HG03135 (cell line): Measurements from ENCODE around the gene SMAGP.
A peak's percentile ranks its signal among the peaks of the same experiment; 100 is the strongest.
"Not testable (repeated sequence)": the region's sequence is repeated elsewhere in the genome, so short reads cannot be mapped to it uniquely, and the experiment has no call there.

Experiments used
- ATAC-seq: cut with Tn5 transposase; IDR thresholded peaks from one replicate; pipeline ENCODE4 v1.9.1; 2021; ENCODE audit warnings: mild to moderate bottlenecking, moderate library complexity; ENCODE audit not compliant: unreplicated experiment

The SMAGP gene

DNA sequence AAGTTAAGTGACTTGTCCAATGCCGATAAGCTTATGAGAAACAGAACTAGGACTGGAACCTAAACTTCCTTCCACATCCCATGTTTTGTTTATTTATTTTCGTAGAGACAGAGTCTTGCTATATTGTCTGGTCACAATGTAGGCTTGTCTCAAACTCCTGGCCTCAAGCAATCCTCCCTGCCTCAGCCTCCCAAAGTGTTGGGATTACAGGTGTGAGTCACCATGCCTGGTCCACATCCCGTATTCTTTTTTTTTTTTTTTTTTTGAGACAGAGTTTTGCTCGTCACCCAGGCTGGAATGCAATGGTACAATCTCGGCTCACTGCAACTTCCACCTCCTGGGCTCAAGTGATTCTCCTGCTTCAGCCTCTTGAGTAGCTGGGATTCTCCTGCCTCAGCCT, 43.1 kb downstream of the SMAGP start:
- not testable (repeated sequence) for ATAC-seq

DNA sequence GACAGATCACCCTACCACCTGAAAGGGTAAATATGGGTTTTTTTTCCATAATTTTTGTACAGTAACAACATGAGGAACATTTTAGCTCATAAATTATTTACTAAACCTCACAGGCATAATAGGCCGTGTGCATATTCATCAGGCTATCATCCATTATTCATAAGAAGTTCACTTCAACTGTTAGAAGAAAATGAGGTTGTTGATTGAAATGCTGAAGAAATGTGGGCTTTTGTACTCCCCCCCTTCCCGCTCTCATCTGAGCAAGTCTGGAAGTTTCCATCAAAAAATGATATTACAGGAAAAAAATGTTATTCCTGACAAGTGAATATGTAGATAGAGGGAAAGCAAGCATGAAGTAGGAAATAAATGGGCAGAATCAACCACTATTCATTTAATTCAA, 44.4 kb downstream of the SMAGP start:
- no peak for ATAC-seq

DNA sequence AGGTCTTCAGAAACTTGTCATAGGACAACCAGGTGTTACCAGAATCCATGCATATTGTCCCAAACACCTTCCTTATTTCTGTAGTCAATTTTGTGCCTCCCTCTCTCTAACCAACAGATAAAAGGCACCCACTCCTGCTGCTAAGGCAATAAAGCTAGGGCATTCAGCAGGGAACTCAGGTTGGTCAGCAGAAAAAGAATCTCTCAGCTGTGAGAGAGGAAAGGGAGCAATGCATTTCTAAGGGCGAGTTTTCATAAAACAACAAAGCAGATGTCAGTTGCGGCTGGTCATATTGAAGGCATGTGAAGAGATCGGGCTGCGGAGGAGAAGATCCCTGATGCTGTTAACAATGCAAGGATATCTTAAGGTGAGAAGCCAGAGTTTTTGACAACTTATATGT, 45.0 kb downstream of the SMAGP start:
- ATAC-seq = no peak

DNA sequence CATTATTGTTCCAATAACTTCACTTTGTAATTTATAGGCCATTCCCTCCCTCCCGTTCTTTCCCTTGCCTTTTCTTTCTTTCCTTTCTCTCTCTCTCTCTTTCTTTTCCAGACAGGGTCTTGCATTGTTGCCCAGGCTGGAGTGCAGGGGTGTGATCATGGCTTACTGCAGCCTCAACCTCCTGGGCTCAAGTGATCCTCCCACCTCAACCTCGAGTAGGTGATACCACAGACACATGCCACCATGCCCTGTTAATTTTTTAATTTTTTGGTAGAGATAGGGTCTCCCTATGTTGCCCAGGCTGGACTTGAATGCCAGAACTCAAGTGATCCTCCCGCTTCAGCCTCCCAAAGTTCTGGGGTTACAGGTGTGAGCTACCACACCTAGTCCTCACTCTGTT, 45.6 kb downstream of the SMAGP start:
- ATAC-seq = no peak

DNA sequence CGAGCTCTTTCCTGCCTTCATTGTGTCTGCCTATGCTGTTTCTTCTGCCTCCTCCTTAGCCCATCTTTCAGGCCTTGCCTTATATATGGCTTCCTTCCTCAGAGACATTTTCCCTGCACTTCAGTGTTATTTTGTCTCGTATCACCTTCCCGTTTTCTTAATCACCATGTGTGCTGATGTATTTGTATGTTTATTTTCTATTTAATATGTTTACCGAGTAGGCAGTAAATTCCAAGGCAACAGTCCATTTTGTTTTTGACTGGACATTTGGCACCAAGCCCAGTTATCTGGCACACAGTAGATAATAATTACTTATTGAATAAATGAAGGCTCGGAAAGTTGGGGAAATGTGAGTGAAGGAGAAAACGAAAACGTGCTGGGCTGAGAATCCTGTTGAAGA, 47.8 kb downstream of the SMAGP start:
- no peak for ATAC-seq

DNA sequence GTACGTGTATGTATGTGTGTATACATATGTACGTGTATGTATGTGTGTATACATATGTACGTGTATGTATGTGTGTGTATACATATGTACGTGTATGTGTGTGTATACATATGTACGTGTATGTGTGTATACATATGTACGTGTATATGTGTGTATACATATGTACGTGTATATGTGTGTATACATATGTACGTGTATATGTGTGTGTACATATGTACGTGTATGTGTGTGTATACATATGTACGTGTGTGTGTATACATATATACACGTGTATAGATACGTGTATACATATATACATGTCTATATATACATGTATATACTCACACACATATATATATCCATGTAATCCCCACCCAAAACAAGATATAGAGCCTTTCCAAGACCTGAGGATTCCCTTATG, 50.4 kb downstream of the SMAGP start:
- not testable (repeated sequence) for ATAC-seq

DNA sequence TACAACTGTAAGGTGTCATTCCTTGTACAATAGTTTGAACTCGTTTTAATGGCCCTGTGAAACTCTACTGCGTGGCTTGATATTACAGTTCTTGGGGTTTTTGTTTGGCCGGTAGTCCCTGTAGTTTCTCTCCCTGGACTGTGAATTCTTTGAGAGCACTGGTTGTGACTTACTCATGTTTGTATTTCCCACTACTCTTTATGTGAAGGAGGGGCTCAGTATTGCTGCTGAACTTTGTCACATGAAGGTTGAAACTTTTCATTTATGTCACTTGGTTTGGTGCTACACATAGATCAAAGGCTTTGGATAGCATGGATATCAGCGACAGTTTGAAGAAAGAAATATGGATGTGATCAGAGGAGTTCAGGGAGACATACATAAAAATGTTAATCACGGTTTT, 50.9 kb downstream of the SMAGP start:
- ATAC-seq = no peak

DNA sequence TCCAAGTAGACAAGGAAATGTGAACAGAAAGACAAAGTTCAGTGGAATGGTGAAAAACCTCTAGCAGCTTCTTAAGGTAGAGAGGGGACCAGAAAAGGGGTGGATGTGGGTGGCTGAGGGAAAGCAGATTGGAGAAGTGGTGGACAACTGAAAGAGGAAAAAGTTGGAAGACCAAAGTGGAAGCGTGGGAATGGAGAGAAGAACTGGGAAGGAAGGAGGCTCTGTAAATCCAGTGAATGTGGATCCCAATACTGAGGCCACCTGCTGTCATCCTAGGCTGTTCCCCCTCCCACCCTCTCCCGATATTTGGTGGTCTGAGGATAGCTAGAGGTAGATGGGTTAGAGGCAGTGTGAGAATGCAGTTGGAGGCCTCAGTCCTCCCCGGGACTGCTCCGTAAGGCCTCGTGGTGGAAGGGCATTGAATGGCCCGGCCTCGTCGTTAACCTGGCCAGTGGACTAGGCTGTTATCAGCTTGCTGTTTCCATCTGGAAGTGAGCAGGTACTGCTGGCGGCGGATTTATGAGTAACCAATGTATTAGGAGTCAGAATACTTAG, 51.5 kb downstream of the SMAGP start:
- no peak for ATAC-seq

GRCh38 chr12:51217968-51218606, 52.1 kb downstream of the SMAGP start, which contains the start of gene POU6F1:
TSS of gene POU6F1 (minus strand) at chr12:51218062. CDS start at chr12:51206836, 11,226 bp downstream.
- ATAC-seq = peak; percentile 73

- ATAC-seq = peak; percentile 33
These were observed 52.9 kb downstream of the SMAGP start for GRCh38 chr12:51217133-51217967.

GRCh38 chr12:51216642-51217041, 53.6 kb downstream of the SMAGP start:
- ATAC-seq = no peak

DNA sequence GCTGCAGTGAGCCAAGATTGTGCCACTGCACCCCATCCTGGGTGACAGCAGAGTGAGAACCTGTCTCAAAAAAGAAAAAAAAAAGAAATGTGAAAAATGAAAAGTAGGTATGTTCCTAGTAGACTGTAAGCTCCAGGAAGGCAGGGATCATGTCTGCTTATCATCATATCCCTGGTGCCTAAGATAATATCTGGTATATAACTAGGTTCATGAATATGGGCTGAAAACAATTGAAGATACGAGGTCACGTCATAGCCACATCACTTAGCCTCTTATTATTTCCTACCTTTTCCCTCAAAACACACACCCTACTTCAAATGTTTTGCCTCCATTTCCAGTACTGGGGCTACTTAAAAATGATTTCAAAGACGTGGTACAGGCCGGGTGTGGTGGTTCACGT, 55.3 kb downstream of the SMAGP start:
- no peak for ATAC-seq

GRCh38 chr12:51210690-51211395, 59.4 kb downstream of the SMAGP start:
- ATAC-seq = no peak

DNA sequence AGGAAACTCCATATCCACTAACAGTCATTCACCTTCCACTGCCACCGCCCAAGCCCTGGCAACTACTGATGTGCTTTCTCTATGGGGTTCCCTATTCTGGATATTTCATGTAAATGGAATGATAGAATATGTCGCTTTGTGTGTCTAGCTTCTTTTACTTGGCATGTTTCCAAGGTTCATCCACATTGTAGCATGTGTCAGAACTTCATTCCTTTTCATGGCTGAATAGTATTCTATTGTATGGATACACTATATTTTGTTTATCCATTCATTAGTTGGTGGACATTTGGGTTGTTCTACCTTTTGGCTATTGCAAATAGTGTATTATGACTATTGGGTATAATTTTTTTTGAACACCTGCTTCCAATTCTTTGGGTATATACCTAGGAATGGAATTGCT, 61.0 kb downstream of the SMAGP start:
- ATAC-seq = no peak

DNA sequence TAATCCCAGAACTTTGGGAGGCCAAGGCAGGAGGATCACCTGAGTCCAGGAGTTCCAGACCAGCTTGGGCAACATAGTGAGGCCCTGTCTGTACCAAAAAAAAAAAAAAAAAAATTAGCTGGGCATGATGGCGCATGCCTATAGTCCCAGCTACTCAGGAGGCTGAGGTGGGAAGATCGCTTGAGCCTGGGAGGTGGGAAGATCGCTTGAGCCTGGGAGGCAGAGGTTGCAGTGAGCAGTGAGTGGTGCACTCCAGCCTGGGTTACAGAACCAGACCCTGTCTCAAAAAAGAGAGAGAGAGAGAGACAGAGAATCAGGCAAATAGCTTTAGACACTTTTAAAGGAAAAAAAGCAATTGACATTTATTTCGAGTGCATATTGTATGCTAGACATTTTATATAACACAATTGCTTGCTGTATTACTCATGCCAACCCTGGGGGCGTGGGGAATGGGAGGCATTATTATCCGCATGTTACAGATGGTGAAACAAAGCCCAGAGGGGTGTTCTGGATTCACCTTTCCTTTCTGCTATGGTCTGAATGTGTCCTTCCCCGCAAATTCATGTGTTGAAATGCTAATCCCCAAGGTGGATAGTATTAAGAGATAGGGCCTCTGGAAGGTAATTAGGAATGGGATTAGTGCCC, 62.1 kb downstream of the SMAGP start:
- ATAC-seq = no peak

- ATAC-seq = no peak
These were observed 64.9 kb downstream of the SMAGP start for GRCh38 chr12:51205350-51205749.

- no peak for ATAC-seq
These were observed 67.5 kb downstream of the SMAGP start for GRCh38 chr12:51202718-51203117.

DNA sequence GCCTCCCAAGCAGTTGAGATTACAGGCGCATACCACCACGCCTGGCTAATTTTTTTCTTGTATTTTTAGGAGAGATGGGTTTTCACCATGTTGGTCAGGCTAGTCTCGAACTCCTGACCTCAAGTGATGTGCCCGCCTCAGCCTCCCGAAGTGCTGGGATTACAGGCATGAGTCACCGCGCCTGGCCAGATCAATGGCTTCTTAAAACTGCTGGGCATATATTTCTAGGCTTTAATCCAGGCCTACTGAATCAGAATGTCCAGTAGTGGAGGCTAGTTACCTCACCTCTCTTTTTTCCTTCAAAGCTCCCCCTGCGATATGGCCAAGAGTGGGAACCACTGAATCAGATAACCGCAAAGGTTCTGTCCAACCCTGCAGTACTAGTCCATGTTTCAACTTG, 69.4 kb downstream of the SMAGP start:
- no peak for ATAC-seq

DNA sequence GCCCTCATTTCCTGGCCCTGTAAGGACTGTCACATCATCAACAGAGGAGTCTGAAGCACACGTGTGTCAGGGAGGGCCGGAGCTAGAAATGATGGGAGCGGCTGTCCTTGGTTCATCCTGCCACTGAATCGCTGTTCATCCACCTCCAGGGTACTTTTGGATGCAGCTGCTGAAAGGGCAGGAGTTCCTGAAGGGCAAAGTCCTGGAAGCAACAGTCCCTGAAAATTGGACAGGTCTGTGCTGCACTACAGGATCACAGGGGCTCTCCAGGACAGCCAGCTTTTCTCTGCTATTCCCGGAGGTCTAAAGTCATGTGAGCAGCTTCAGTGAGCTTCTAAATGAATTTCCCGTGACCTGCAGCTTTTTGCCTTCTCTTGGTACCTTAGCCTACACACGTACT, 70.1 kb downstream of the SMAGP start:
- ATAC-seq = no peak

DNA sequence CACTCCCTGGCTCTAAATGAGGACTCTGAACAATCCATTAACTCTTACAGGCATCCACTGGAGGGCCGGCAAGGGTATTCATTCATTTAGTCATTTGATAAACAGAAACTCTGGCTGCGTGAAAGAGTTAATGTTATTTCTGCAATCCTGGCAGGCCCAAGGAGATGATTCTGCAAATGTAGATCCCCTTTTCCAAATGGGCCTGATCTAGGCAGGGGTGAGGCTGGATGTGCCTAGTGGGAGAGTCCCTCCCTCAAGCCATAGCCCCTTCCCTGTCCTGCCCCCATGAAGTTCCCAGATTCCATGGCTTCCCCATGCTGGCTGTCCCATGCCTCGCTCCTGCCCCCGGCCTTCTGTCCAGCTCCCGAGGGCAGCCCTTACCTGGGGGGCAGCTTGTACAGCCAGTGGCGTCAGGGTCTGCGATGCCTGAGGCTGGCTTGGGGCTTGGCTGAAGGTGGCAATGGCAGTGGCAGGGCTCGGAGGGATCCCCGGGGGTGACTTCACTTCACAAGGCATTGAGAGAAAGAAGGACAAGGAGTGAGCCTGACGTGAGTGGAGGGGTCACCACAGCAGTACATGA, 70.8 kb downstream of the SMAGP start:
- no peak for ATAC-seq
